ES-I3 (cell line): Measurements from ENCODE around the gene MRPL39.

Experiments
- H3K36me3 ChIP-seq: 2 replicates; pipeline ENCODE4 v1.6.1; 2013; ENCODE audit warnings: mild to moderate bottlenecking, low read length, control low read depth, moderate library complexity; ENCODE audit not compliant: insufficient read depth
- H3K4me1 ChIP-seq: 2 replicates; pipeline ENCODE4 v1.6.1; 2013; ENCODE audit warnings: mild to moderate bottlenecking, control low read depth, low read length; ENCODE audit not compliant: insufficient read depth
- H3K9ac ChIP-seq: 2 replicates; pipeline ENCODE4 v1.6.1; 2013; ENCODE audit warnings: low read depth, mild to moderate bottlenecking, low read length, moderate library complexity
- H3K9me3 ChIP-seq: 2 replicates; pipeline ENCODE4 v1.6.1; 2013; ENCODE audit warnings: mild to moderate bottlenecking, low read length, moderate library complexity; ENCODE audit not compliant: control insufficient read depth, insufficient read depth

The MRPL39 gene

DNA sequence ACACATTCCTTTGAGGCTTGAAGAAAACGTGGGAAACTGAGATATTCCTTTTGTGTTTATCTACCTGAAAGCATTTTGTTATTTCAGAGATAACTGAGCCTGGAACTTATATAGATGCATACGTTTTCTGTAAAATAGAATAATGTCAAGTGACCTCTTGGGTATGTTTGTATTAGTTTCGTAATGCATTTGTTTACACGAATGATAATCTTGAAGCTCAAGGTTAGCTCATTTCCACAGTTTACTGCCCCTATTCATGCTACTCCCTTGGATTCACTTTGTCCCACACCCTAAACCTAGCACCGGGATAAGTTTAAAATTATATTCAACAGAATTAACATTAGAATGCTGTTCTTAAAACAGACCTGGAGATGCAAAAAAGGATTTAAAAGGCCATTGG is 54.4 kb downstream of the MRPL39 start:
- no peaks in the 10 kb centered on the region for H3K36me3 ChIP-seq
- H3K9ac ChIP-seq, result no peak overlapping the region
- no peaks in the 10 kb centered on the region for H3K9me3 ChIP-seq
- no peaks in the 10 kb centered on the region for H3K4me1 ChIP-seq

DNA sequence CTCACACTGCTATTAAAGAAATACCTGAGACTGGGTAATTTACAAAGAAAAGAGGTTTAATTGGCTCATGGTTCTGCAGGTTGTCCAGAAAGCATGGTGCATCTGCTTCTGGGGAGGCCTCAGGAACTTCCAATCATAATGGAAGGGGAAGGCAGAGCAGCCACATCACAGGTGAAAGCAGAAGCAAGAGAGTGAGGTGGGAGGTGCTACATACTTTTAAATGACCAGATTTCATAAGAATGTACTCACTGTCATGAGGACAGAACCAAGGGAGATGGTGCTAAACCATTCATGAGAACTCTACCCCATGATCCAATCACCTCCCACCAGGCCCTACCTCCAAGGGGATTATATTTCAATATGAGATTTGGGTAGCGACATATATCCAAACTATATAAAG is 55.7 kb downstream of the MRPL39 start:
- H3K9ac ChIP-seq, result no peak overlapping the region
- no peaks in the 10 kb centered on the region for H3K4me1 ChIP-seq
- no peaks in the 10 kb centered on the region for H3K36me3 ChIP-seq
- no peaks in the 10 kb centered on the region for H3K9me3 ChIP-seq

DNA sequence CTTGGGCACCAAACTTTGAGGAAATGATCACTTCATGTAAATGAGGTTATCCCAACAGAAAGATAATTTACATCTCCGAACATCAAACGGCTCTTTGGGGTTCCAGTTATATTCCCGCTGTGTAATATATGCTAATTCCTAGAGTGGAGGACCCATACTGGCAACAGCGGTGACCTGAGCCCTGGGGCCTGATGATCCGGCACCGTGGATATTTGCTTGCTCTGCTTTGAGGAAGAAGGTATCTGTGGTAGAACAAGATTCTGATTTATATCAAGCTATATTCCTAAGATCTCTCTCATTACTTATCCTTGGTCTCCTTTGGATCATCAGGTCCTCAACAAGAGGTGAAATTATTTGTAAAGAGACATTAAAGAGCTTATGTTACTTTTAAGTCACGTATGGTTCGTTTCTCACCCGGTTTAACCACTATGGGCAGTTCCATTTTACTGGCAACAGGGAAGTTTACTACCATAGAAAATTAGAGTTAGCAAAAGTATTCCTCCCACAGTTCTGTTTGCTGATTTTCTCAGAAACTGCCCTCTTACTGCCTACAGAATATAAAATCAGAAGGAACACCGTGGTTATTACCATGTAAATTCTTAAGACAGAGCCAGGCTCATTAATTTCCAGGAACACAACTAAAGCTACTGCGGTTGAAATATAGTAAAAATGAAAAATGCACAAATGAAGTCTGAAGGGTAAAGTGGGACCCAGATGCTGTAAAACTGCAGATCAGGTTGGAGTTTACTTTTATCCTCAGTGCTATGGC is 56.7 kb downstream of the MRPL39 start:
- no peak overlapping the region for H3K9ac ChIP-seq
- H3K9me3 ChIP-seq, result no peaks in the 10 kb centered on the region
- no peaks in the 10 kb centered on the region for H3K4me1 ChIP-seq
- no peaks in the 10 kb centered on the region for H3K36me3 ChIP-seq

GRCh38 chr21:25541042-25541441 is 66.2 kb downstream of the MRPL39 start:
- Histone ChIP-seq H3K36me3 (no peaks in the 10 kb centered on the region; the same call in 1 of the 2 replicates), H3K4me1 (no peaks in the 10 kb centered on the region), H3K9ac (no peak overlapping the region), H3K9me3 (no peaks in the 10 kb centered on the region; the same call in 1 of the 2 replicates)

DNA sequence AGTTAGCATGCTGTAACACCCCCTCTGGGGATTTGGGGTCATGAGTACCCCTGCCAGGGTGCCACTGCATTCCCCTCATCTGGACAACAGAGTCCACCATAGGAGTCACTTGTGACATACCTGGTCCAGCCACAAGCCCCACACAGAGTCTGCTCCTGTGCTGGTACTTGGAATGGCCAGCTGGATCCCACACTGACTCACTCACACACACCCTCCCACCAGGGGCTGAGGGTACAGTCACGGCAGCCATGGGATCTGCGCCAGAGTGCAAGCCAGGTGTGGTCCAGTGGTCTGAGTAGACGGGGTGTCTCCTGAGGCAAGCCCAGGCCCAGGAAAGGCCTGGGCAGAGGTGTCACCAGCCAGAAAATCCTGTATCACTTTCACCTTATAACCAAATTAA is 67.7 kb downstream of the MRPL39 start:
- Histone ChIP-seq H3K9me3 (no peaks in the 10 kb centered on the region; the same call in 1 of the 2 replicates), H3K4me1 (no peaks in the 10 kb centered on the region), H3K9ac (no peak overlapping the region), H3K36me3 (no peaks in the 10 kb centered on the region)

- no peaks in the 10 kb centered on the region for H3K4me1 ChIP-seq
- H3K9me3 ChIP-seq, result no peaks in the 10 kb centered on the region; the same call in 1 of the 2 replicates
- H3K36me3 ChIP-seq, result no peaks in the 10 kb centered on the region
- no peak overlapping the region for H3K9ac ChIP-seq
Measured at GRCh38 chr21:25537174-25537573, 70.1 kb downstream of the MRPL39 start.

GRCh38 chr21:25536752-25537151 is 70.5 kb downstream of the MRPL39 start:
- Histone ChIP-seq H3K9ac (no peak overlapping the region), H3K36me3 (no peaks in the 10 kb centered on the region), H3K9me3 (no peaks in the 10 kb centered on the region; the same call in 1 of the 2 replicates), H3K4me1 (no peaks in the 10 kb centered on the region)

- H3K9me3 ChIP-seq, result no peaks in the 10 kb centered on the region; the same call in 1 of the 2 replicates
- no peaks in the 10 kb centered on the region for H3K4me1 ChIP-seq
- no peaks in the 10 kb centered on the region for H3K36me3 ChIP-seq
- no peak overlapping the region for H3K9ac ChIP-seq
Measured at GRCh38 chr21:25535849-25536248, 71.4 kb downstream of the MRPL39 start.
